ENCODE results near the gene RPL23.

RPL23 gene

DNA sequence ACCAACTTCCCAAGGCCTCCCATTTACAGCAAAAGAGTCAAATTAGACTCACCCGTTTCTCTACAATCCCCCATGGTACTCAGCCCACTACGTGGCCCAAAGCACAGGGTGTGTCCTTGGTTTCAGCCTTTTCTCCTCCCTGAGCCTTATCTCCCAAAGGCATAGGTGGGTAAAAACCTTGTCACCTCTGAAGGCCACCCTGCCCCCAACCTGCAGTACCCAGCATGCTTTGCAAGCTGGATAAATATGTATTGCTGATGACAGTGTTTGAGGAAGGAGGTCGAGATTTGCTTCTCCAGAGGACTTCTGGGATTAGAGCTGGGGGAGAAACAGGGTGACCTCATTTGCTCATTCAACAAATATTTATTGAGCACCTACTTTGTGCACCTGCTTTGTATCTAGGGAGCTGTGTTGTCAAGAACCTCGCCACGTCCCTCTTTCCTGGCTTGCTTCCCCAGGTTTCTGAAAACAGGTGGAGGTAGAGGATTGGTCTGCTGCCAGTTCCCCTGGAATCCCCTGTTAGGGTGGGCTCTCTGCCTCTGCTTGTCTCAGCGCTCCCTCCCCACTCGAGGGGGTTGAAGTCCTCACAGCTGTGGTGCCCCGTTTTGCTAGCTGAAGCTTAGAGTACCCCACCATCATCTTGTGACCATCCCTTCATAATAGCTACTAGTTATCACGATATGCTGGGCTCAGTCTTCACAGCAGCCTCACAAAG is 19.3 kb upstream of the RPL23 start:
- Histone ChIP-seq H3K9ac (ENCODE audit: low read length) (no peak overlapping the region), H3K27me3 (replicated peaks; ENCODE audit: insufficient read depth, low read length) (no peaks in the 10 kb centered on the region), H3K27ac (ENCODE audit: low read length) (no peak overlapping the region), H3K9me2 (replicated peaks; ENCODE audit: insufficient read depth, low read length) (no peaks in the 10 kb centered on the region), H3K4me3 (ENCODE audit: low read length) (no peak overlapping the region), H3K36me3 (replicated peaks; ENCODE audit: insufficient read depth, low read length) (no peaks in the 10 kb centered on the region), H3F3A (ENCODE audit: insufficient read depth, low read length) (peaks cover 32% of the 10 kb centered on the region), H3K4me2 (ENCODE audit: low read depth, low read length) (no peak overlapping the region; the same call in 1 of the 2 replicates), H4K20me1 (ENCODE audit: insufficient read depth, low read length) (no peaks in the 10 kb centered on the region), H3K9me3 (replicated peaks; ENCODE audit: insufficient read depth, low read length) (no peaks in the 10 kb centered on the region), H3K79me2 (ENCODE audit: low read length) (peaks cover 75% of the 10 kb centered on the region), H3K4me1 (ENCODE audit: low read length) (peaks cover 21% of the 10 kb centered on the region), H2AFZ (ENCODE audit: low read length) (no peak overlapping the region)
- TF ChIP-seq EZH2 (optimal IDR thresholded peaks at IDR 0.05; ENCODE audit: low read depth, low read length) (no peak), EZH2phosphoT487 (IDR thresholded peaks at IDR 0.05; ENCODE audit: low read length) (no peak)
- TF ChIP-seq, protein P1, sequence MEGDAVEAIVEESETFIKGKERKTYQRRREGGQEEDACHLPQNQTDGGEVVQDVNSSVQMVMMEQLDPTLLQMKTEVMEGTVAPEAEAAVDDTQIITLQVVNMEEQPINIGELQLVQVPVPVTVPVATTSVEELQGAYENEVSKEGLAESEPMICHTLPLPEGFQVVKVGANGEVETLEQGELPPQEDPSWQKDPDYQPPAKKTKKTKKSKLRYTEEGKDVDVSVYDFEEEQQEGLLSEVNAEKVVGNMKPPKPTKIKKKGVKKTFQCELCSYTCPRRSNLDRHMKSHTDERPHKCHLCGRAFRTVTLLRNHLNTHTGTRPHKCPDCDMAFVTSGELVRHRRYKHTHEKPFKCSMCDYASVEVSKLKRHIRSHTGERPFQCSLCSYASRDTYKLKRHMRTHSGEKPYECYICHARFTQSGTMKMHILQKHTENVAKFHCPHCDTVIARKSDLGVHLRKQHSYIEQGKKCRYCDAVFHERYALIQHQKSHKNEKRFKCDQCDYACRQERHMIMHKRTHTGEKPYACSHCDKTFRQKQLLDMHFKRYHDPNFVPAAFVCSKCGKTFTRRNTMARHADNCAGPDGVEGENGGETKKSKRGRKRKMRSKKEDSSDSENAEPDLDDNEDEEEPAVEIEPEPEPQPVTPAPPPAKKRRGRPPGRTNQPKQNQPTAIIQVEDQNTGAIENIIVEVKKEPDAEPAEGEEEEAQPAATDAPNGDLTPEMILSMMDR (IDR thresholded peaks at IDR 0.05; ENCODE audit: low read length), result no peak
- DNase-seq, result no peak

DNA sequence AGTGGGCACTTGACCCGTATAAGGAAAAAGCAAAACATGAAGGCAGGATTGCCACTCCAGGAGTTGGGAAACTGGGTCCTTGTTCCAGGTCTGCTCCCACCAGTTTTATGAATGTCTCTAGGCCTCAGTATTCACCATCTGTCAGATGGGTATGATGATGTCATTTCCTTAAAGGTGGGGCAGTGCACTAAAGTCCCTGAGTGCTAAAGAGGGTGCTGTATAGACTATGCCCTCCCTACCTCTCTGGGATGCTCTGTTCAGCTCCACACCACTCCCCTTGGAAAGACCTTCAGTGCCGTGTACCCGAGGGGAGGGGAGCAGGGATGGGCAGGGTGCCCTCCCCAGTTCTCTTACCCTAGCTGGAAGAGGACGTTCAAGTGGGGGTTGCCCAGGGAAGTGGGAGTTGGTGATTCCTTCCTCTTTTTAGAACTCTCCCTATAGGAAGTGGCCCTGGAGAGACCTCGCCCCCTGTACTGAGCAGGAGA is 18.5 kb upstream of the RPL23 start:
- Histone ChIP-seq H3K79me2 (ENCODE audit: low read length) (peaks cover 67% of the 10 kb centered on the region), H3K9me2 (replicated peaks; ENCODE audit: insufficient read depth, low read length) (no peaks in the 10 kb centered on the region), H3K9me3 (replicated peaks; ENCODE audit: insufficient read depth, low read length) (no peaks in the 10 kb centered on the region), H3K9ac (ENCODE audit: low read length) (peak overlapping the region; percentile 61; the same call in 1 of the 2 replicates), H3F3A (ENCODE audit: insufficient read depth, low read length) (peaks cover 38% of the 10 kb centered on the region), H3K4me2 (ENCODE audit: low read depth, low read length) (peak overlapping the region; percentile 97), H3K36me3 (replicated peaks; ENCODE audit: insufficient read depth, low read length) (no peaks in the 10 kb centered on the region), H3K4me3 (ENCODE audit: low read length) (peak overlapping the region; percentile 99), H2AFZ (ENCODE audit: low read length) (no peak overlapping the region), H4K20me1 (ENCODE audit: insufficient read depth, low read length) (no peaks in the 10 kb centered on the region), H3K27me3 (replicated peaks; ENCODE audit: insufficient read depth, low read length) (no peaks in the 10 kb centered on the region), H3K27ac (ENCODE audit: low read length) (peak overlapping the region; percentile 48; the same call in 1 of the 2 replicates), H3K4me1 (ENCODE audit: low read length) (peaks cover 13% of the 10 kb centered on the region)
- TF ChIP-seq EZH2phosphoT487 (IDR thresholded peaks at IDR 0.05; ENCODE audit: low read length) (no peak), EZH2 (optimal IDR thresholded peaks at IDR 0.05; ENCODE audit: low read depth, low read length) (no peak)
- TF ChIP-seq, protein P1 (IDR thresholded peaks at IDR 0.05; ENCODE audit: low read length), result no peak
- no peak for DNase-seq

DNA sequence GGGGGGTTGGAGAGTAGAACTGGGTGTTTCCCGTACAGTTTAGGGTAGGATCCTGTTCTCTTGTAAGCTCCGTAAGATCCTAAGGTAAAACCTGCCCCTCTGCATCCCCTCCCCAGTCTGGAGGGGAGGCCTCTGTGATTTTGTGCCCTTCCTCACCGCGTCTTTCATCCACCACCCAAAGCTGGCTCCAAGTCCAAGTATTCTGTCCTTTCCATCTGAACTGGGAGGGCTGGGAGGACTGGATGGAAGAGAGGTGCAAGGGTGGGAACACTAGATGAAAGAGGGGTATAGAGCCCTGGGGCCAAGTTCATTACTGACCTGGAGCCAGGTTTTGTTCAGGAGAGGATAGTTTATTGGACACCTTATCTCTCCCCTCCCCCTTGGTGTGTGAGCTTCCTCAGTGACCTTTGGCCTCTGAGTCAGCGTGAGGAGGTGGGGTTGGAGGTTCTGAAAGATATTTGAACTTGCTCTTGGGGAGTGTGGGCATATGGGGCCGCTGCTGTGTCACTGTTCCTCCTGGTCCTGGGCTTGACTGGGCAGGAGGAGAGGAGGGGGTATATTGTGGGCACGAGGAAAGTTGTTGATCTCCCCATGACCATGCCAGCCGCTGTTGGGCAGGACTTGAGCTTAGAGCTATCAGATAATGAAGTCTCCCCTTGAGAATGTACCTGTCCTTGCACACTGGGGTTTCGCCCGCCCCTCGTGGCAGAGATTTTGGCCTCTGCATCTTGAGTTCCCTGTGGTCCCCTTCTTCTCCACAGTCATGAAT is 17.9 kb upstream of the RPL23 start:
- H3K36me3 ChIP-seq (replicated peaks; ENCODE audit: insufficient read depth, low read length), result no peaks in the 10 kb centered on the region
- DNase-seq, result peak; percentile 81
- H3K9me3 ChIP-seq (replicated peaks; ENCODE audit: insufficient read depth, low read length), result no peaks in the 10 kb centered on the region
- peak overlapping the region; percentile 48; the same call in 1 of the 2 replicates for H3K27ac ChIP-seq (ENCODE audit: low read length)
- H3K9ac ChIP-seq (ENCODE audit: low read length), result peak overlapping the region; percentile 61; the same call in 1 of the 2 replicates
- H3K79me2 ChIP-seq (ENCODE audit: low read length), result peaks cover 61% of the 10 kb centered on the region
- peaks cover 38% of the 10 kb centered on the region for H3F3A ChIP-seq (ENCODE audit: insufficient read depth, low read length)
- H3K4me3 ChIP-seq (ENCODE audit: low read length), result peak overlapping the region; percentile 99
- no peaks in the 10 kb centered on the region for H3K9me2 ChIP-seq (replicated peaks; ENCODE audit: insufficient read depth, low read length)
- peak overlapping the region; percentile 34; the same call in 1 of the 2 replicates for H2AFZ ChIP-seq (ENCODE audit: low read length)
- TF ChIP-seq EZH2phosphoT487 (IDR thresholded peaks at IDR 0.05; ENCODE audit: low read length), result no peak
- no peak for TF ChIP-seq EZH2 (optimal IDR thresholded peaks at IDR 0.05; ENCODE audit: low read depth, low read length)
- TF ChIP-seq, protein P1 (IDR thresholded peaks at IDR 0.05; ENCODE audit: low read length), result peak; percentile 44
- peaks cover 11% of the 10 kb centered on the region for H3K4me1 ChIP-seq (ENCODE audit: low read length)
- no peaks in the 10 kb centered on the region for H3K27me3 ChIP-seq (replicated peaks; ENCODE audit: insufficient read depth, low read length)
- H4K20me1 ChIP-seq (ENCODE audit: insufficient read depth, low read length), result no peaks in the 10 kb centered on the region
- H3K4me2 ChIP-seq (ENCODE audit: low read depth, low read length), result peak overlapping the region; percentile 97
